GM19324 (cell line): ENCODE measurements around the gene ATN1.

Experiments
- ATAC-seq: cut with Tn5 transposase; IDR thresholded peaks from one replicate; pipeline ENCODE4 v1.9.1; 2021; ENCODE audit warnings: mild to moderate bottlenecking, moderate library complexity; ENCODE audit not compliant: unreplicated experiment, low FRiP score

ATN1 gene

DNA sequence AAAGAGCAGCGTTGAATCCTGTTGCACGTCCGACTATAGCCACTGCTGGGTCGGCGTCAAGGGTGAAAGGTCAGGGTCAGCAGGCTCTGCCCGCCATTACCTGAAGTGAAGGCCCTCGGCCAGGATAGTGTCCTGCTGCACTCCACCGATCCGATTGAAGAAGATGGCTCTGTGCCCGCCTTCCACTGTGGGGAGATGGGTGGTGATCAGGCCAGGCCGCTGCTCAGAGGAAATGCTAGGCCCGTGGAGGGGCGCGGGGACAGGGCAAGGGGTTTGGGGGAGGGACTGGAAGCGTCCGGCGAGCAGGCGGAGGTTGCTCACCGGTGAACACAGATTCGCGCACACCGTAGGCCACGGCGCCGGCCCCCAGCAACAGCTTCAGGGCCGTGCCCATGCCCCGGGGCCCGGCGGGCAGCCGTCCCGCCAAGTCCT lies 42.4 kb downstream of the ATN1 start:
- ATAC-seq: peak; percentile 10

DNA sequence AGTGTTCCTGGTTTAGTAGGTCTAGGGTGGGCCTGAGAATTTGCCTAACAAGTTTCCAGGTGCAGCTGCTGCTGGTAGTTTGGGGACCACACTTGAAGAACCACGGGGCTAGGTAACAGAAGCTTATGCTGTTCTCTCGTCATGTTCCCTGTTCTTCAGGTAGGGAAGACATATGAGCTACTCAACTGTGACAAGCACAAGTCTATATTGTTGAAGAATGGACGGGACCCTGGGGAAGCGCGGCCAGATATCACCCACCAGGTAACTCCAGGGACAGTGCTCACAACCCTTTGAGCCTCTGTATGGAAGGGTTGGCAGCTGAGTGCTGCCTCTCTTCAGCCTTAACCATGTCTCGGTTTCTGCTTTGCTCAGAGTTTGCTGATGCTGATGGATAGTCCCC lies 46.4 kb downstream of the ATN1 start:
- ATAC-seq: no peak

DNA sequence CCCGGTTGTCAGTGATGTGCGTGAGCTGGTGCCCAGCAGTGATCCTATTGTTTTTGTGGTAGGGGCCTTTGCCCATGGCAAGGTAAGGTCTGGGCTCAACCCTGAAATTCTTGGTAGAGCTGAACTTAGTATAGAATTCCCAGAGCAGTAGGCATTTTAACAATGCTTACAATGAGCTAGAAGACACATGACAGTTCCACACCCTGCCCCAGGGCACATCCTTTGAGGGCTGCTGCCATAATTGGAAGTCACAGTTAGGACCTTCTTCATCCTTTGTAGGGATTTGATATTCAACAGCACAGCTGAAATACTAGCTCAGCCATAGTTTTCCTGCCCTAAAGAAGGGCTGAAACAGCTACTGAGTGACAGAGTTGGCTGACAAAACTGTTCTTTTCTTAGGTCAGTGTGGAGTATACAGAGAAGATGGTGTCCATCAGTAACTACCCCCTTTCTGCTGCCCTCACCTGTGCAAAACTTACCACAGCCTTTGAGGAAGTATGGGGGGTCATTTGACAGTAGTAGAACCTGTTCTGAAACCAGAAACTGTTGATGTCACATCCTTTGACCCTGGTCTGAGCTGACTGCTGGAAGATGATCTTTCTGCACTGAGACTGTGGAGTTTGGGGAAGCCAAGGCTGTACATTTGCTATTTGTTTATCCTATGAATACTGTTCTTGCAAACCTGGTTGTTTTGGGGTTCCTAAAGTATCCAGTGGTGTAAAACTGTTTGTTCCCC lies 47.7 kb downstream of the ATN1 start:
- no peak for ATAC-seq

DNA sequence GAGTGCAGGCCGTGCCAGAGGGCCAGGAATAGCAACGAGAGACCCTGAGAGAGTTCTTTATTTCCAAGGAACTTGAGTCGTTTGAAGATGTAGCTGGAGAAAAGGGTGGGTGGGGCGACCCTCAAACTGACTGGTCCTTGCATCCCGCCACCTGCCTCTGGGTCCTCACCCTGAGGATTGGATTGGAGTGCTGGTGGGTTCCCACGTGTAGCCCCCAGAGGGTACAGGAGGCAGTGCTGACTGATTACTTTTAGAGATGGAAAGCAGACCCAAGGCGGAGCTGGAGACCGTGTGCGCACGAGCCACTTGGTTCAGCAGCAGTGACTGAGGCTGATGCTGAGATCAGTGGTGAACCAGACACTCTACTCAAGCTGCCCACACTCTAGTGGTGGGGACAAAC lies 49.9 kb downstream of the ATN1 start:
- ATAC-seq: no peak

DNA sequence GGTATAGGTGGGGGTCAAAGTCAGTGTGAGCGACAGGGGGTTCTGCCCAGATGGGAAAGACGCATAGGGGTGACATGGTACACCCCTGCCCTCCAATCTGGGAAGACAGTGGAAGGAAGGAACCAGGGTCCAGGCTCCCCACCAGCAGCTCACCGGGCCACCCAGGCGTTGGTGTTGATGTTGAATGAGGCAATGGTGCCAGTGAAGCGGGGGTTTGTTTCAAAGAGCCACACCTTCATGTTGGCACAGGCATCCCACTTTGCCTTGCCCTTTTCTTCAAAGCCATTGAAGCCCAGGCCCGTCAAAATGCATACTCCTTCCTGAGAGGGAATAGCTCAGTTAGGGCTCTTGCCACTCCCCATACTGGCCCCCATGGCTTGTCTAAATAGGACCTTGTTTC lies 50.4 kb downstream of the ATN1 start:
- ATAC-seq: no peak

DNA sequence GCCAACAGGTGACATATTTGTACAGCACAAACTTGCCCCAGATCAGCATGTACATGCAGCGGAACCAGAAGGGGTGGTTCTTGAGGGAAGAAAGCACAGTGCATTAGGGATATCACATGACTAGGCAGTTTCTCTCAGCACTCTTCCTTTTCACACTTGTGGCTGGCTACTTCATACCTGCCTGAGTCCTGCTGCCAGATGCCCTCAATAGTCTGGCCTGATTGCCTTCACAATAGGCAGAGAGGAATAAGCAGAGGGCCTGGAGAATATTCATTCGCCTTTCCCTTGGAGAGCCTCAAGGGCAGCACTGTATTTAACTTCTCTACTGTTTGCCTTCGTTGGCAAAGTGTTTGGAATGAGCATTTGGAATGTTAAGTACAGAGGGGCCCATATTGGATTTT lies 50.9 kb downstream of the ATN1 start:
- no peak for ATAC-seq

DNA sequence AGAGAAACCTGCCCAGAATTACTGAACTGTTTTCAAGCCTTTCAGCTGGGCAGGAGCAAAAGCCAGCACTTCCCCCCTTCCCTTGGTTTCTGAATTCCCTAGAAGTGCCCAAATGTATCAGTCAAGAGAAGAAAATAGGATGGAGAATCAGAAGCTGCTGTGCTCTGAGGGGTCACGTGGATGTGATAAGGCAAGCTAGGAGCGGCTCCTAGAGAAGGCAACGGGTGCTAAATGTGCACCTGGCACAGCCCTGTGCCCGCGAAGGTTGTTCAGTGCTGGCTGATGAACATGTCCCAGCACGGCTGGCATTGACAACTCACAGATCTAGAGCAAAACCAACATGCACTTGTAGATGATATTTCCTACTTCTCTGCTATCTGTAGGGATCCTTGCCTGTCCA lies 51.3 kb downstream of the ATN1 start:
- no peak for ATAC-seq

DNA sequence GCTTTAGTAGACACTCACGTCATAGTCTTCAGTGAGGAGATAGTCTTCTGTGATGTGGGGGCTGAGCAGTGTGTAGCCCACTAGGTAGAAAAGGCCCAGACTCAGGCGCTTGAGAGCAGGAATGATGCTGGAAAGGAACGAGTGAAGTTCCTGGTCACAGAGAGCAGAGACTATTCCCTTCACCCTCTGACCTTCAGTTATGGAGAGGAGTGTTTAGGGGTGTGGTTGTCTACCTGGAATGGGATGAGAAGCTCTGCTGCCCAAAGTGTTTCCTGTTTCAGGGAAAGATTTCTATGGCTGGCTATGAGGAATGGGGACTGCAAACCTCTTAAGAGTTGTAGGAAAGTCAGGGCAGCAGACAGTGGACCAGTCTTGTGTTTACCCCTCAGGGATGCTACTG lies 51.7 kb downstream of the ATN1 start:
- ATAC-seq: no peak

DNA sequence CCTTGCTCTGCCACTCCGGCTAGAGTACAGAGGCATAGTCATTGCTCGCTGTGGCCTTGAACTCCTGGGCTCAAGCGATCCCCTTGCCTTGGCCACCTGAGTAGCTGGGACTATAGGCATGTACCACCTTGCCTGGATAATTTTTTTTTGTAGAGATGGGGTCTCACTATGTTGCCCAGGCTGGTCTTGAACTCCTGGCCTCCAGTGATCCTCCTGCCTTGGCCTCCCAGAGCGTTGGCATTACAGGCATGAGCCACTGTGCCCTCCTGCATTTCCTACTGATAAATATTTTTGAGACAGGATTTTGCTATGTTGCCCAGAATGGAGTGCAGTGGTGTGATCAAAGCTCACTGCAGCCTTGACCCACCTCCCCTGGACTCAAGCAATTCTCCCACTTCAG lies 52.3 kb downstream of the ATN1 start:
- ATAC-seq: no peak

DNA sequence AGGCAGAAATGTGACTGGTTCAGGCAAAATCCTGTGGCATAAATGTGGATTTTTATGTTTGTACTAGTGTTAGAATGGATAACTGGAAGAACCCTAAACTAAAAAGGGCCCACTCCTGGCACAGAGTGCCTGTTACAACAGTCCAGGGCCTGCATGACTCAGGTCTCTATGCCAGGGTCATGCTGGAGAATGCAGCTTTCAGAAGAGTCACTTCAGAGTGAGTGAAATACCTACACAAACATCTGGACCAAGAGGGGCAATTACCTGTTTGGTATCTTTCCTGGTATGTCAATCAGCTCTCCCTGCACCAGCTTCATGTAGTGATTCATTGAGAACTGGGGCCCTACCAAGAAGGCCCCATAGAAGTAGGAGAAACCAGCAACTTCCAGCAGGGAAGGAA lies 53.0 kb downstream of the ATN1 start:
- no peak for ATAC-seq

DNA sequence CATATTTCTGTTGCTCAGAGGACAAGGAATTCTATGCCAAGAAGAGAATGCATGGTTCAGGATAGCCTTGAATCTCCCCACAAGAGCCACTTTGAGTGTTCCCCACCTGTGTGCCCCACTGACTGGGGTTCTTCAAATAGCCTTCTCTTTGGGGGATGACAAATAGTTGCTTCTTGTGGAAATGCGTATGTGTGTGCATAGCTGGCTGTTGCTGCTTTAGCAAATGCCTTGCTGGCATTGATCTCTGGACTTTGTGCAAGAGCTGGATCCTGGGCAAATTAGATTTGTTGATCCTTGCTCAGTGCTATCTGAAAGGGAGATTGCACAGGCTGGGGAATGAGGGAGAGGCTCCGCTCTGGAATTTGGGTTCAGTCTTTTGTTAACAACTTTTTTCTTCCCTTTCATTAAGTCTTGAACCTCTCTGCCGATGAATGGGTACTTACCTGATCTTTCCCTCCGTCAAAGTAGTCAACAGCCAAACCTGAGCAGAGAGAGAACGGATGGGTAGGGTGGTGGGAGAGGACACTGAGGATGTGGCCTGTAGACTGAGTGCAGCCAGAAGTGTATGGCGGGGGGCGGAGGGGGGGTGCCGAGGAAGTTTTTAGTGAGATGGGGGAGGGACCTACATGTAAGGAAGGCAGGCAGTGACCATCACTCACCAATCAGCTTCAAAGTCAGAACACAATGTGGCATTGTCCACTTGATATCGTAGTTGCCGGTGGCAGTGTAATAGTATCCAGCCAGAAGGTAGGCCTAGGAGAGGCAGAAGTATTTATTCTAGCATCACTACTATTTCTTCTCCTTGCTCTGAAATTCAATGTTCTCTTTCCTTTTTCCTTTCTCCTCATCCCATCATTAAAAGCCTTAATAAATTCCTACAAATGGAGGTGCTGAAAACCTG lies 53.6 kb downstream of the ATN1 start:
- no peak for ATAC-seq

DNA sequence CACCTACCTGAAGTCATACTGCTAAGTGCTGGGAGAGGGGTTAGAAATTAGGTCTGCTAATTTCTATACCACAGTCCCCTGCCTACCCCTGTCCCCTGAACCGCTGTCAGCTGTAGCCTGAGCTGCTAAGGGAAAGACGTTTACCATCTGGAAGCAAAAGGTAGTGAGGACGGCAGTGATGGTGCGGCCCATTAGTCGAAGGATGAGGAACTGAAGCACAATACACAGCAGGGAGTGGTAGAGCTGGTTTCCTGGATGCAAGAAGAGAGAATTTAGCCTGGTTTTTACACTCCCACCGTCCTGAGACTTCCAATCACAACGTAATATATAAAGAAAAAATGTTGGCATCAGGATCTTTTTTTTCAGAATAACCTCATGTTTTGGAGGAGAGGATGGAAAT lies 54.8 kb downstream of the ATN1 start:
- ATAC-seq: no peak

DNA sequence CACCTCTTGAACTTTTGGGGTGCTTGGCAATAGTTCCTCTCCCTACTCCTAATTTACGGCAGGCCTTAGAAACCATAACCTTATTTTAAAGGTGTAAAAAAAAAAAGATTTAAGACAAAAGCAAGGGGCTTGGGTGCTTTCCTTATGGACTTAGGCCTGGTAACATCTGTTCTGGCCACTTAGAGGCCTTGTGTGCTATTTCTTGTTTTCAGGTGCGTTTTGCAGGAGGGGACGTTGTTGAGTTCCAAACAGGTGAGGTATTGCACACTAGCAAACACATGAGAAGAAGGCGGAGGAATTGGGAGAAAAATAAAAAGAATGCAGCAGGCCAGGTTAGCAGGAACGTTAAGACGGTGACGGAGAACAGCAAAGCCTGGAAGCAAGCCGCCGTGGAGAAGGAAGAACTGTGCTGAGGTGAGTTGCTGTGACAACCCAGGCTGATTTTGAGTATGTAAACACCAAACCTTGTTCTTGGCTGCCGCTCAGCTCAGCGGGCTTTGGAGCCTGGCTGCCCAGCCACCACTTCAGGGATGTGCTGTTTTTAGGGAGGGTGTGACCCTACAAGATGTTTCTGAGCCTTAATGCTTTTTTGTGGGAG lies 60.3 kb downstream of the ATN1 start:
- no peak for ATAC-seq
